Upper lobe of left lung (tissue), 6 donors: ENCODE measurements around the gene PLEKHG2. TPM values are rescaled to one million over a fixed set of nuclear protein-coding genes. Genes with fewer than 3 reads are reported as not detected.

Experiments used
- ATAC-seq, 2 donors: fragments of 200-7000 bp; cut with Tn5 transposase; one replicate each; pipeline ENCODE4 v1.9.1; 2022; ENCODE audit warnings: mild to moderate bottlenecking in 2 of 2, moderate library complexity in 2 of 2; ENCODE audit not compliant: low FRiP score in 2 of 2
- DNase-seq, 2 donors: peaks; one replicate each; pipeline ENCODE4 v3.0.0-alpha.2; 2019 to 2020
- H3K27ac ChIP-seq, 4 donors: fragments of 200-600 bp; sonication (generic); one replicate each; pipeline ENCODE4 v1.5.1; 2016 to 2019
- H3K27me3 ChIP-seq, 4 donors: fragments of 200-600 bp; sonication (generic); one replicate each; pipeline ENCODE4 v1.5.1; 2017 to 2019
- H3K36me3 ChIP-seq, 4 donors: fragments of 200-600 bp; sonication (generic); one replicate each; pipeline ENCODE4 v1.5.1; 2016 to 2019
- H3K4me1 ChIP-seq, 4 donors: fragments of 200-600 bp; sonication (generic); one replicate each; pipeline ENCODE4 v1.5.1; 2018 to 2019
- H3K4me3 ChIP-seq, 4 donors: fragments of 200-600 bp; sonication (generic); one replicate each; pipeline ENCODE4 v1.5.1; 2017 to 2019; ENCODE audit warnings: mild to moderate bottlenecking in 2 of 4, moderate library complexity in 1 of 4
- H3K9me3 ChIP-seq, 4 donors: fragments of 200-600 bp; sonication (generic); one replicate each; pipeline ENCODE4 v1.5.1; 2018 to 2019
- CTCF ChIP-seq, 6 experiments: fragments of 450-650 bp in 4 of 6; fragments of 200-600 bp in 2 of 6; sonication (generic) in 2 of 6; IDR thresholded peaks; one replicate each; pipeline ENCODE4 v1.5.1; 2016 to 2019; ENCODE audit warnings: antibody characterized with exemption in 6 of 6
- EP300 ChIP-seq, 4 donors: sonication (generic); formaldehyde crosslinking; IDR thresholded peaks; one replicate each; pipeline ENCODE4 v1.5.1; 2017; ENCODE audit warnings: antibody characterized with exemption in 4 of 4, control low read depth in 2 of 4
- POLR2A ChIP-seq, 4 donors: fragments of 450-650 bp; IDR thresholded peaks; one replicate each; pipeline ENCODE4 v1.5.1; 2016 to 2017; ENCODE audit warnings: antibody characterized with exemption in 4 of 4, mild to moderate bottlenecking in 2 of 4
- POLR2AphosphoS5 ChIP-seq, 2 donors: sonication (generic); formaldehyde crosslinking; IDR thresholded peaks; one replicate each; pipeline ENCODE4 v1.5.1; 2017; ENCODE audit warnings: antibody characterized with exemption in 2 of 2
- WGBS, 2 donors: methylation state at CpG; one replicate each; pipeline ENCODE4 v1.1.5; 2017 to 2018; 5-methylcytosine and 5-hydroxymethylcytosine counted together
- total RNA-seq, 6 donors: library from RNA; depleted of rRNA in 4 of 6; stranded (reverse); fragments of >200 nt in 4 of 6; gene quantifications; one replicate each; pipeline versions ENCODE4 v1.1.0 to v1.2.1, GENCODE V29; 2016 to 2021
- donor health status: DM: no; HTN: no; CAD: no; lungs with moderate emphysema.
- donor health status: DM: no; HTN: yes; CAD: no; lungs with severe emphysema.

PLEKHG2 gene
- total RNA-seq, 6 donors from 2014 or later, result 15.8 to 48.1 (median 29.0) TPM

DNA sequence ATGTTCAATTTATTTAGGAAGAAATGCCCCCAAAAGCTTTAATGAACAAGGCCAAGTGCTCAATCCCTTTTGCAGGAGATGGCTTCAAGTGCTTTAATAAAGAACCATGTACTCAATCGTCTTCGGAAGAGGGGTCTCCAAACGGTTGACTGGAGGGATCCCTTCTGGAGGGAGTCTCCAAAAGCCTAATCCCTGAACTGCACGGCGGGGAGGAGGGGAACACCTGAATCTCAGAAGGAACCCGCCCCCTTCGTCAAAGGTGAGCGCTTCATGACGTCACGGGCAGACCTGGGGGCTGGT, 22.1 kb upstream of the PLEKHG2 start:
- H3K36me3 ChIP-seq, result peaks cover 13 to 63% (median 58%) of the 10 kb centered on the region in 4 donors
- DNase-seq (peak in 1 of 2 donors; percentile 74), ATAC-seq (peak in 1 of 2 donors; percentile 20)
- H3K4me3 ChIP-seq, result peak overlapping the region; percentile 71 to 87 (median 82)
- H3K9me3 ChIP-seq, result no peaks in the 10 kb centered on the region
- H3K4me1 ChIP-seq, result peaks cover 19 to 27% (median 20%) of the 10 kb centered on the region in 4 donors
- peak overlapping the region; percentile 93 to 100 (median 98) for H3K27ac ChIP-seq
- 0% methylated on average over 5 to 10 of the region's 10 CpGs for WGBS, 2 donors
- TF ChIP-seq EP300 (IDR thresholded peaks at IDR 0.05) (no peak), POLR2A (IDR thresholded peaks at IDR 0.05) (no peak), CTCF (IDR thresholded peaks at IDR 0.05) (no peak), POLR2AphosphoS5 (IDR thresholded peaks at IDR 0.05) (no peak)
- H3K27me3 ChIP-seq, result no peaks in the 10 kb centered on the region

DNA sequence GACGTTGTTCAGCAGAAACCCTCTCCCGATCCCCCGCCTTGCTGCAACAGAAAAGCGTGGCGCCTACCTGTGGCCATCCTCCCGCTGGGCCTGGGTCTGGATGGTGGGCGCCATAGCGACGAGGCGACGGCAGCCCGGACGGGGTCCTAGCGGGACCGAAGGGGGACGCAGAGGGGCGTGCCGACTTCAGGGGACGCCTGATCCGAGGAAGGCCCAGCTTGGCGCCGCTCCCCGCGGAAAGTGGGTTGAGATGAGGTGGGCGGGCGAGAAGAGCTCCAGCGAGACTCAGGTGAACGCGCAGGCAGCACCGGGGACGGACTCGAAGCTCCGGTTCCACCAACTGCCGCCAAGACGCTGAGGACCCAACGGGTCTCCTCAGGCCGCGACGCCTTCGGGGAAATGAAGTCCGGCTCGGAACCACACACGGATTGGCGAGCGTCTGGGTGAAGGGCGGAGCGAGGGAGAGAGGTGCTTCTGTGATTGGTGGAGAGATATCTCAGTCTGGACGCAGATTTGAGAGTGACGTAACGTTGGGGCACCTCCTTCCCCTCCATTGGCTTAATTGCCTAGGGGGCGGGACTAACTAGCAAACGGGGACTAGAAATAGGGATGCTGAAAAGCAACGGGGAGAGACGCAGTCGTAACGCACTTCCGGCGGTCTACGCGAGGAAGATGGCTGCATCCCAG, 21.6 kb upstream of the PLEKHG2 start, which contains the start of the genes MED29 and PAF1:
TSS of gene MED29 (plus strand) at position 628 of the 687 bp plus-strand sequence. CDS start at position 673, 45 bp downstream.
TSS of gene PAF1 (minus strand) at position 356 of the 687 bp plus-strand sequence. CDS start at position 114, 242 bp downstream.
- 0% methylated on average over 23 to 55 of the region's 60 CpGs for WGBS, 2 donors
- Histone ChIP-seq H3K4me3 (peak within 1 kb of the TSS; percentile 71 to 99 (median 82)), H3K27me3 (no peaks in the 10 kb centered on the region), H3K36me3 (peaks cover 10 to 62% (median 54%) of the 10 kb centered on the region in 4 donors), H3K9me3 (no peaks in the 10 kb centered on the region), H3K4me1 (peaks cover 19 to 27% (median 20%) of the 10 kb centered on the region in 4 donors), H3K27ac (peak within 1 kb of the TSS; percentile 93 to 100 (median 98))
- TF ChIP-seq POLR2A (IDR thresholded peaks at IDR 0.05), result peak in 3 of 4 donors; percentile 66 to 92 (median 90)
- peak in 1 of 4 donors; percentile 62 for TF ChIP-seq EP300 (IDR thresholded peaks at IDR 0.05)
- peak in 4 of 6 experiments; percentile 29 to 47 (median 36) for TF ChIP-seq CTCF (IDR thresholded peaks at IDR 0.05)
- TF ChIP-seq POLR2AphosphoS5 (IDR thresholded peaks at IDR 0.05), result peak; percentile 96 to 99
- DNase-seq (peak; percentile 93 to 96), ATAC-seq (peak; percentile 97)

DNA sequence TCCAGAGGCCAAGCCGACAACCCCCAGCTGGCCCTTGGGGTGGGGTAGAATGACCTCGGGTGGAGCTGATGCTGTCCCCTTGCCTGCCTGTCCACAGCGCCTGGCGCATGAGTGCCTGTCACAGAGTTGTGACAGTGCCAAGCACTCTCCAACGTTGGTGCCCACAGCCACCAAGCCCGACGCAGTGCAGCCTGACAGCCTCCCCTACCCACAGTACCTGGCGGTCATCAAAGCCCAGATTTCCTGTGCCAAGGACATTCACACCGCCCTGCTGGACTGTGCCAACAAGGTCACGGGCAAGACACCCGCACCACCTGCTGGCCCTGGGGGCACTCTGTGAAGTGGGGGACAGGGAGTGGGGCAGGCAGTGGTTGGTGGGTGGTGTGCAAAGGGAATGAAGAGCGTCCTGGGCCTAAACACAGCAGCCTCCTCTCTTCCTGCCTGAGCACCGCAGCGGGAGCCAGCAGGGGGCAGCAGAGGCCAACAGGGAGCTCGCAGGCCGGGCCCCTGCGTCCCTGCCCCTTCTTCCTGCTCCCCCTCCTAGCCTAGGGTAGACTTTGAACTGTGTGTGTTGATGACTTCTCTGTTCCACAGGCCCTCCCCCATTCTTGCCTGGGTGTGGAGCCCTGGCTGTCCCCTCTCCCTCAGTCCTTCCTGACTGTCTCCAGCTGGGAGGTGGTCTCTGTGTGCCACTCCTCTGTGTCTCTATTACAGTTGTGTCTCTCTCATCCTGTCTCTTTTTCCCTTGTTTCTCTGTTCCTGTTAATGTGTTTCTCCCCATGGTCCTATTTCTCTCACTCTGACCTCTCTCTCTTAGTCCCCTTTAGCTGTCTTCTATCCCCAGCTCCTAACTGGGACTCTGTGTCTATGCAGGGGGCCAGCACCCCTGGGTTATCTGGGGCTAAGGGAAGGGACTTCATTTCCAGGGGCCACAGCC, 14.8 kb upstream of the PLEKHG2 start:
- DNase-seq, result peak; percentile 94 to 98
- H3K4me1 ChIP-seq, result peaks cover 42 to 55% (median 47%) of the 10 kb centered on the region in 4 donors
- 20 to 33% methylated on average over 8 to 10 of the region's 17 CpGs for WGBS, 2 donors
- peak; percentile 87 to 92 for ATAC-seq
- H3K27me3 ChIP-seq, result no peaks in the 10 kb centered on the region
- peaks cover 0 to 42% (median 21%) of the 10 kb centered on the region in 4 donors for H3K36me3 ChIP-seq
- TF ChIP-seq POLR2AphosphoS5 (IDR thresholded peaks at IDR 0.05) (peak; percentile 47 to 85), EP300 (IDR thresholded peaks at IDR 0.05) (peak in 1 of 4 donors; percentile 33), CTCF (IDR thresholded peaks at IDR 0.05) (peak; percentile 93 to 99 (median 98)), POLR2A (IDR thresholded peaks at IDR 0.05) (peak in 1 of 4 donors; percentile 24)
- H3K27ac ChIP-seq, result peak overlapping the region; percentile 94 to 100 (median 96)
- no peaks in the 10 kb centered on the region for H3K9me3 ChIP-seq
- H3K4me3 ChIP-seq, result peak overlapping the region in 2 of 4 donors; percentile 13 to 16

DNA sequence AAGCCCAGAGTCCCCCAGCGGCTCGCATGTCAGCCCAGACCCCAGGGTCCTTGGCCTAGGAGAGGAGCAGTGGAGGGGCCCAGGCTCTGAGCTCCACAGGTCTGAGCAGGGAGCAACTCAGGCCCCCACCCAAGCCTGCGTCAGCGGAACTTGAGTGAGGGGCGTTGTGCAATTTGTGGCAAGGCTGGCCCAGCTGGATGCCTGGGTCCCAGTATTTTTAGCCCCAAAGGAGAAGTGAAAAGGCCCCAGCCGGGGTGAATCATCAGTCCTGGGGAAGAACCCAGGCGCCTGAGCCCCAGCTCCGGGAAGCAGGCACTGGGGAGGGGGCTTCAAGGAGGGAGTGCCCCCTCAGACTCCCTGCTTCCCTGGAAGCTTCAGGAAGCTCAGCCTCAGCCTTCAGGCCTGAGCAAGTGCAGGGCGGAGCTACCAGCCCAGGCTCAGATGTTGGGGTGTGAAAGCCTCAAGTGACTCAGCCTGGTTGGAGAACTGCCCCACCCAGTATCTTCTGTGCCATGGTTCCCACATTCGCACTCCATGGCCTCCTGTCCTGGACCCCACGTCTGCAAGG, 14.1 kb upstream of the PLEKHG2 start:
- H3K9me3 ChIP-seq, result no peaks in the 10 kb centered on the region
- no peaks in the 10 kb centered on the region for H3K27me3 ChIP-seq
- DNase-seq, result peak in 1 of 2 donors; percentile 89
- H3K36me3 ChIP-seq, result peaks cover 0 to 37% (median 20%) of the 10 kb centered on the region in 4 donors
- 25 to 49% methylated on average over 2 to 9 of the region's 11 CpGs for WGBS, 2 donors
- peaks cover 40 to 60% (median 48%) of the 10 kb centered on the region in 4 donors for H3K4me1 ChIP-seq
- peak in 2 of 4 donors; percentile 17 to 75 for TF ChIP-seq POLR2A (IDR thresholded peaks at IDR 0.05)
- peak; percentile 72 to 74 for TF ChIP-seq POLR2AphosphoS5 (IDR thresholded peaks at IDR 0.05)
- TF ChIP-seq CTCF (IDR thresholded peaks at IDR 0.05), result no peak
- peak in 3 of 4 donors; percentile 64 to 74 (median 73) for TF ChIP-seq EP300 (IDR thresholded peaks at IDR 0.05)
- peak overlapping the region in 2 of 4 donors; percentile 13 to 16 for H3K4me3 ChIP-seq
- peak overlapping the region; percentile 94 to 100 (median 96) for H3K27ac ChIP-seq
- peak; percentile 25 to 67 for ATAC-seq
